K562 (cell line): Measurements from ENCODE around the gene YAP1. TPM values are rescaled to one million over a fixed set of nuclear protein-coding genes. Genes with fewer than 3 reads are reported as not detected.

ENCODE experiments used
- ATAC-seq: fragments of 200-7000 bp; cut with Tn5 transposase; 3 replicates; pipeline ENCODE4 v1.9.1; 2020; ENCODE audit warnings: moderate library complexity
- BruUV-seq: library from RNA; stranded (reverse); fragments of 400-500 nt; replicated peaks from 2 replicates; lab custom pipeline; 2021; lab: Mats Ljungman, UMichigan
- CTCF ChIA-PET: fragments of 300-600 bp; formaldehyde crosslinking; extraction: SDS; loops from one replicate; lab custom pipeline; 2021; ENCODE audit warnings: low intra/inter-chr PET ratio; lab: Yijun Ruan, JAX
- POLR2A ChIA-PET: fragments of 300-600, 350-650 bp; sonication (Branson Sonifier 250); formaldehyde crosslinking; extraction: SDS; loops from one replicate; lab custom pipeline; 2021; ENCODE audit warnings: antibody characterized with exemption, inconsistent platforms; lab: Yijun Ruan, JAX
- DNase-seq, 4 experiments: peaks; one replicate each; pipeline versions ENCODE4 v3.0.0 to v3.0.0-alpha.2; 2011 to 2018; ENCODE audit warnings: low spot score in 3 of 4, mixed read lengths in 3 of 4; ENCODE audit errors: extremely low read depth in 1 of 4
- FAIRE-seq: peaks from 2 replicates; lab custom pipeline; 2011; peaks lifted over from hg19 to GRCh38; lab: Jason Lieb, UNC
- H2AFZ ChIP-seq: 2 replicates; pipeline ENCODE4 v1.6.0; 2011; ENCODE audit warnings: low read depth, low read length, control low read depth, inconsistent platforms
- H3K27ac ChIP-seq: fragments of 200-600 bp; 3 replicates; pipeline ENCODE4 v1.8.0; 2011; ENCODE audit warnings: low read depth, mild to moderate bottlenecking, control low read depth, inconsistent platforms, low read length, moderate library complexity, mixed read lengths; ENCODE audit errors: extremely low read depth
- H3K27me3 ChIP-seq, 2 experiments: fragments of 300-600 bp in 1 of 2; 2 replicates in 1 of 2; 3 replicates in 1 of 2; pipeline versions ENCODE4 v1.6.0 to v1.8.0; 2011; ENCODE audit warnings: inconsistent platforms in 2 of 2, low read length in 2 of 2, mild to moderate bottlenecking in 1 of 2, mixed read lengths in 1 of 2, moderate library complexity in 1 of 2; ENCODE audit not compliant: control insufficient read depth in 2 of 2, insufficient read depth in 2 of 2
- H3K36me3 ChIP-seq: fragments of 300-600 bp; 3 replicates; pipeline ENCODE4 v1.8.0; 2011; ENCODE audit warnings: mild to moderate bottlenecking, low read length, inconsistent platforms; ENCODE audit not compliant: control insufficient read depth, insufficient read depth
- H3K4me1 ChIP-seq, 2 experiments: fragments of 200-600 bp in 1 of 2; replicated peaks in 1 of 2; 2 replicates in 1 of 2; 3 replicates in 1 of 2; pipeline versions ENCODE4 v1.5.1 to v1.8.0; 2011; ENCODE audit warnings: inconsistent platforms in 2 of 2, low read length in 2 of 2, mild to moderate bottlenecking in 1 of 2, mixed read lengths in 1 of 2, moderate library complexity in 1 of 2; ENCODE audit not compliant: control insufficient read depth in 2 of 2, insufficient read depth in 2 of 2
- H3K4me2 ChIP-seq: 2 replicates; pipeline ENCODE4 v1.6.1; 2011; ENCODE audit warnings: low read length, control low read depth, inconsistent platforms, mixed read lengths; ENCODE audit not compliant: insufficient read depth
- H3K4me3 ChIP-seq: fragments of 200-600 bp; sonication (generic), shearing (Covaris generic); 2 replicates; pipeline ENCODE4 v1.5.1; 2016; ENCODE audit warnings: control low read depth, inconsistent platforms
- H3K79me2 ChIP-seq: fragments of 200-600 bp; 3 replicates; pipeline ENCODE4 v1.8.0; 2011; ENCODE audit warnings: low read length, inconsistent platforms; ENCODE audit not compliant: control insufficient read depth, insufficient read depth
- H3K9ac ChIP-seq, 2 experiments: 2 replicates each; pipeline versions ENCODE4 v1.6.0 to v1.6.1; 2011; ENCODE audit warnings: low read depth in 2 of 2, low read length in 2 of 2, control low read depth in 1 of 2, inconsistent platforms in 1 of 2, mild to moderate bottlenecking in 1 of 2, mixed read lengths in 1 of 2; ENCODE audit not compliant: insufficient read depth in 1 of 2
- H3K9me1 ChIP-seq: one replicate; pipeline ENCODE4 v1.6.0; 2011; ENCODE audit warnings: inconsistent platforms, mild to moderate bottlenecking, low read length, moderate library complexity; ENCODE audit not compliant: control insufficient read depth, insufficient read depth
- H3K9me3 ChIP-seq: replicated peaks from 2 replicates; pipeline ENCODE4 v1.5.1; 2011; ENCODE audit warnings: low read depth, low read length, inconsistent platforms; ENCODE audit not compliant: control insufficient read depth, insufficient read depth
- H4K20me1 ChIP-seq: replicated peaks from 2 replicates; pipeline ENCODE4 v1.6.1; 2011; ENCODE audit warnings: low read length, inconsistent platforms, mixed read lengths; ENCODE audit not compliant: control insufficient read depth, insufficient read depth
- CREM ChIP-seq: IDR thresholded peaks from 2 replicates; pipeline ENCODE4 v1.6.1; 2014; ENCODE audit warnings: antibody characterized with exemption, low read depth
- FOXM1 ChIP-seq, 2 experiments: fragments of 450-650 bp in 1 of 2; sonication (generic) in 1 of 2; formaldehyde crosslinking in 1 of 2; IDR thresholded peaks; 2 replicates each; pipeline versions ENCODE4 v1.6.1 to v1.9.0; 2017 to 2022; ENCODE audit warnings: low read depth in 2 of 2, mild to moderate bottlenecking in 2 of 2, missing genetic modification reagents in 1 of 2, moderate library complexity in 1 of 2
- U2AF1 ChIP-seq: fragments of 200-400 bp; formaldehyde crosslinking; optimal IDR thresholded peaks from 2 replicates; pipeline ENCODE3; 2017; ENCODE audit warnings: mild to moderate bottlenecking, low read depth, low read length, moderate library complexity
- XRCC3 ChIP-seq: fragments of 450-650 bp; IDR thresholded peaks from 2 replicates; pipeline ENCODE4 v1.6.1; 2017; ENCODE audit warnings: mild to moderate bottlenecking, moderate library complexity
- ZBTB33 ChIP-seq: sonication (generic); formaldehyde crosslinking; IDR thresholded peaks from 2 replicates; pipeline ENCODE4 v1.8.1; 2023; ENCODE audit warnings: mild to moderate bottlenecking, missing genetic modification reagents
- WGBS: fragments of 100-300 bp; shearing (Covaris generic); methylation state at CpG from one replicate; pipeline ENCODE4 v1.1.6; 2016; ENCODE audit warnings: low coverage, mixed read lengths; ENCODE audit not compliant: insufficient coverage; ENCODE audit errors: missing lambda C conversion rate; 5-methylcytosine and 5-hydroxymethylcytosine counted together
- in situ Hi-C: fragments of 300-500 bp; cut with MboI; formaldehyde crosslinking; loops from 4 replicates; pipeline ENCODE4 v1.15.0; 2018; ENCODE audit warnings: inconsistent platforms, mixed read lengths
- intact Hi-C: fragments of 100-400 bp; cut with micrococcal nuclease; formaldehyde crosslinking; loops from 2 replicates; pipeline ENCODE4 v1.14.2; 2022
- polyA plus RNA-seq, 8 experiments: library from polyadenylated mRNA; depleted of rRNA in 4 of 8; stranded (reverse) in 5 of 8; unstranded in 3 of 8; fragments of >200 nt; fragmentation: Nextera tagmentation in 2 of 8; fragmentation: Illumina TruSeq in 1 of 8; extraction: Ambion mirVana in 2 of 8; extraction: Trizol in 1 of 8; gene quantifications; 2 replicates each; pipeline versions ENCODE4 v1.2.1 to v1.2.3, GENCODE V29; 2011 to 2014; ENCODE audit warnings: inconsistent platforms in 1 of 8, missing spikeins in 1 of 8
- total RNA-seq, 7 experiments: library from RNA; depleted of rRNA in 6 of 7; stranded (reverse); fragments of >200 nt in 6 of 7; fragmentation: Illumina TruSeq in 2 of 7; extraction: Trizol in 2 of 7; gene quantifications; 2 replicates each; pipeline versions ENCODE4 v1.2.1 to v1.2.3, GENCODE V29; 2011 to 2021; ENCODE audit warnings: low replicate concordance in 1 of 7
- TF ChIP-seq, protein P1 (sequence below): sonication (generic); formaldehyde crosslinking; IDR thresholded peaks from 2 replicates; pipeline ENCODE4 v1.8.1; 2023; ENCODE audit warnings: missing genetic modification reagents, mild to moderate bottlenecking, borderline replicate concordance
- TF ChIP-seq, protein P2 (sequence below): fragments of 200-400 bp; formaldehyde crosslinking; IDR thresholded peaks from 2 replicates; pipeline ENCODE4 v1.6.1; 2017; ENCODE audit warnings: mild to moderate bottlenecking, low read depth, low read length, moderate library complexity

The YAP1 gene
- total and polyA plus RNA-seq, 9 of the 15 experiments (the other 6 are each of a cell fraction or from before 2014, with no cell fraction given): 0.18 TPM; not detected in 8

- no peak for FAIRE-seq
- Histone ChIP-seq H4K20me1 (no peaks in the 10 kb centered on the region), H3K79me2 (no peaks in the 10 kb centered on the region), H3K27me3 (peaks cover 0 to 5% of the 10 kb centered on the region in 2 experiments; a peak in 3 of 5 replicates), H3K9me3 (no peaks in the 10 kb centered on the region), H3K36me3 (no peaks in the 10 kb centered on the region), H3K9ac (no peak overlapping the region)
- no TSS peak for BruUV-seq
- TF ChIP-seq U2AF1 (no peak), ZBTB33 (no peak), XRCC3 (no peak), CREM (no peak), FOXM1 (IDR thresholded peaks at IDR 0.05; ENCODE audit: low read depth) (no peak), FOXM1 (CRISPR knock-in tag; IDR thresholded peaks at IDR 0.05; ENCODE audit: low read depth) (no peak)
- TF ChIP-seq, protein P1, sequence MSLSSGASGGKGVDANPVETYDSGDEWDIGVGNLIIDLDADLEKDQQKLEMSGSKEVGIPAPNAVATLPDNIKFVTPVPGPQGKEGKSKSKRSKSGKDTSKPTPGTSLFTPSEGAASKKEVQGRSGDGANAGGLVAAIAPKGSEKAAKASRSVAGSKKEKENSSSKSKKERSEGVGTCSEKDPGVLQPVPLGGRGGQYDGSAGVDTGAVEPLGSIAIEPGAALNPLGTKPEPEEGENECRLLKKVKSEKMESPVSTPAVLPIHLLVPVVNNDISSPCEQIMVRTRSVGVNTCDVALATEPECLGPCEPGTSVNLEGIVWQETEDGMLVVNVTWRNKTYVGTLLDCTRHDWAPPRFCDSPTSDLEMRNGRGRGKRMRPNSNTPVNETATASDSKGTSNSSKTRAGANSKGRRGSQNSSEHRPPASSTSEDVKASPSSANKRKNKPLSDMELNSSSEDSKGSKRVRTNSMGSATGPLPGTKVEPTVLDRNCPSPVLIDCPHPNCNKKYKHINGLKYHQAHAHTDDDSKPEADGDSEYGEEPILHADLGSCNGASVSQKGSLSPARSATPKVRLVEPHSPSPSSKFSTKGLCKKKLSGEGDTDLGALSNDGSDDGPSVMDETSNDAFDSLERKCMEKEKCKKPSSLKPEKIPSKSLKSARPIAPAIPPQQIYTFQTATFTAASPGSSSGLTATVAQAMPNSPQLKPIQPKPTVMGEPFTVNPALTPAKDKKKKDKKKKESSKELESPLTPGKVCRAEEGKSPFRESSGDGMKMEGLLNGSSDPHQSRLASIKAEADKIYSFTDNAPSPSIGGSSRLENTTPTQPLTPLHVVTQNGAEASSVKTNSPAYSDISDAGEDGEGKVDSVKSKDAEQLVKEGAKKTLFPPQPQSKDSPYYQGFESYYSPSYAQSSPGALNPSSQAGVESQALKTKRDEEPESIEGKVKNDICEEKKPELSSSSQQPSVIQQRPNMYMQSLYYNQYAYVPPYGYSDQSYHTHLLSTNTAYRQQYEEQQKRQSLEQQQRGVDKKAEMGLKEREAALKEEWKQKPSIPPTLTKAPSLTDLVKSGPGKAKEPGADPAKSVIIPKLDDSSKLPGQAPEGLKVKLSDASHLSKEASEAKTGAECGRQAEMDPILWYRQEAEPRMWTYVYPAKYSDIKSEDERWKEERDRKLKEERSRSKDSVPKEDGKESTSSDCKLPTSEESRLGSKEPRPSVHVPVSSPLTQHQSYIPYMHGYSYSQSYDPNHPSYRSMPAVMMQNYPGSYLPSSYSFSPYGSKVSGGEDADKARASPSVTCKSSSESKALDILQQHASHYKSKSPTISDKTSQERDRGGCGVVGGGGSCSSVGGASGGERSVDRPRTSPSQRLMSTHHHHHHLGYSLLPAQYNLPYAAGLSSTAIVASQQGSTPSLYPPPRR: no peak
- TF ChIP-seq, protein P2, sequence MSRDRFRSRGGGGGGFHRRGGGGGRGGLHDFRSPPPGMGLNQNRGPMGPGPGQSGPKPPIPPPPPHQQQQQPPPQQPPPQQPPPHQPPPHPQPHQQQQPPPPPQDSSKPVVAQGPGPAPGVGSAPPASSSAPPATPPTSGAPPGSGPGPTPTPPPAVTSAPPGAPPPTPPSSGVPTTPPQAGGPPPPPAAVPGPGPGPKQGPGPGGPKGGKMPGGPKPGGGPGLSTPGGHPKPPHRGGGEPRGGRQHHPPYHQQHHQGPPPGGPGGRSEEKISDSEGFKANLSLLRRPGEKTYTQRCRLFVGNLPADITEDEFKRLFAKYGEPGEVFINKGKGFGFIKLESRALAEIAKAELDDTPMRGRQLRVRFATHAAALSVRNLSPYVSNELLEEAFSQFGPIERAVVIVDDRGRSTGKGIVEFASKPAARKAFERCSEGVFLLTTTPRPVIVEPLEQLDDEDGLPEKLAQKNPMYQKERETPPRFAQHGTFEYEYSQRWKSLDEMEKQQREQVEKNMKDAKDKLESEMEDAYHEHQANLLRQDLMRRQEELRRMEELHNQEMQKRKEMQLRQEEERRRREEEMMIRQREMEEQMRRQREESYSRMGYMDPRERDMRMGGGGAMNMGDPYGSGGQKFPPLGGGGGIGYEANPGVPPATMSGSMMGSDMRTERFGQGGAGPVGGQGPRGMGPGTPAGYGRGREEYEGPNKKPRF: no peak
- TF ChIP-seq, all 486 proteins: peak for 0
- H3K4me2 ChIP-seq: no peak overlapping the region
- H2AFZ ChIP-seq: no peak overlapping the region
- H3K4me1 ChIP-seq: peaks cover 10 to 15% of the 10 kb centered on the region in 2 experiments
- 8% methylated on average over 2 of the region's 2 CpGs for WGBS
- DNase-seq: no peak
- in situ Hi-C loops: no loop called here
- POLR2A ChIA-PET: interaction anchor here (0.6 to 2.2 kb wide), 2 partner anchors 16 to 1632 kb away, joined by 5 read pairs; no protein-coding TSS in a partner anchor
- ATAC-seq: no peak
- no peaks in the 10 kb centered on the region for H3K9me1 ChIP-seq
- H3K27ac ChIP-seq: no peak overlapping the region
- intact Hi-C loops: no loop called here
- CTCF ChIA-PET: interaction anchor here (1.1 kb wide), 1 partner anchor 72 kb away, joined by 3 read pairs; no protein-coding TSS in a partner anchor
- H3K4me3 ChIP-seq: no peak overlapping the region
Measured at GRCh38 chr11:102269927-102270326, 159.7 kb downstream of the YAP1 start.
